ENCODE data around the gene LCT. TPM values are rescaled to one million over a fixed set of nuclear protein-coding genes. Genes with fewer than 3 reads are reported as not detected.
"Not testable (repeated sequence)": the region's sequence is repeated elsewhere in the genome, so short reads cannot be mapped to it uniquely, and the experiment has no call there.

LCT gene
- polyA plus RNA-seq, 1 experiment, result not detected

DNA sequence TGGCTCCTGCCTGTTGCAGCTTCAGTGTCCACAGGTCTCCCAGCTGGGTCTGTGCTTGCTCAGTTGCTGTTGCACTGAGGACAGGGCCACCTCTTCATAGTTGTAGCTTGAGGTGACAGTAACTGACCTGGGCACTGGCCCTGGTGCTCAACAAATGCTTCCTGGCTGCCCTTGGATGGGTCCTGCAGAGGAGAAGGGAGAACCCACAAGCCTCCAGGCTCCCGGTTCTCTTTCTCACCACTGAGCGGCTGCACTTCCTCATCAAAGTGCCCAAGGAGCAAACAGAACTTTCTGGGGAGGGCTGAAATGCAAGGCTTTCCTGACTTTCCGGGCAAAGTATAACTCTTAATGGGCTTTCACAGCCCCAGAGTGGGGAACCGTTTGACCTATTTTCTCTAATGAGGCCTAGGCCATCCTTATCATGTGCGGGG lies 38.7 kb downstream of the LCT start:
- ChIA-PET POLR2A (no interaction called here), CTCF (interaction anchor here (0.5 to 3.6 kb wide), 30 partner anchors 8 to 809 kb away, joined by 3 to 72 read pairs (median 8); partner anchors contain the start of gene LCT)
- Histone ChIP-seq H3K27ac (ENCODE audit: low read depth, low read length) (no peak overlapping the region), H3K27me3 (ENCODE audit: control insufficient read depth, insufficient read depth, low read length) (no peaks in the 10 kb centered on the region), H3K4me3 (ENCODE audit: low read depth, low read length) (no peak overlapping the region), H3K9me3 (ENCODE audit: control insufficient read depth, insufficient read depth, low read length) (peaks cover 12% of the 10 kb centered on the region)
- TF ChIP-seq, protein P1, sequence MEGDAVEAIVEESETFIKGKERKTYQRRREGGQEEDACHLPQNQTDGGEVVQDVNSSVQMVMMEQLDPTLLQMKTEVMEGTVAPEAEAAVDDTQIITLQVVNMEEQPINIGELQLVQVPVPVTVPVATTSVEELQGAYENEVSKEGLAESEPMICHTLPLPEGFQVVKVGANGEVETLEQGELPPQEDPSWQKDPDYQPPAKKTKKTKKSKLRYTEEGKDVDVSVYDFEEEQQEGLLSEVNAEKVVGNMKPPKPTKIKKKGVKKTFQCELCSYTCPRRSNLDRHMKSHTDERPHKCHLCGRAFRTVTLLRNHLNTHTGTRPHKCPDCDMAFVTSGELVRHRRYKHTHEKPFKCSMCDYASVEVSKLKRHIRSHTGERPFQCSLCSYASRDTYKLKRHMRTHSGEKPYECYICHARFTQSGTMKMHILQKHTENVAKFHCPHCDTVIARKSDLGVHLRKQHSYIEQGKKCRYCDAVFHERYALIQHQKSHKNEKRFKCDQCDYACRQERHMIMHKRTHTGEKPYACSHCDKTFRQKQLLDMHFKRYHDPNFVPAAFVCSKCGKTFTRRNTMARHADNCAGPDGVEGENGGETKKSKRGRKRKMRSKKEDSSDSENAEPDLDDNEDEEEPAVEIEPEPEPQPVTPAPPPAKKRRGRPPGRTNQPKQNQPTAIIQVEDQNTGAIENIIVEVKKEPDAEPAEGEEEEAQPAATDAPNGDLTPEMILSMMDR (IDR thresholded peaks at IDR 0.05; ENCODE audit: low read depth, low read length), result no peak
- DNase-seq (ENCODE audit: low read depth, low spot score), result no peak

DNA sequence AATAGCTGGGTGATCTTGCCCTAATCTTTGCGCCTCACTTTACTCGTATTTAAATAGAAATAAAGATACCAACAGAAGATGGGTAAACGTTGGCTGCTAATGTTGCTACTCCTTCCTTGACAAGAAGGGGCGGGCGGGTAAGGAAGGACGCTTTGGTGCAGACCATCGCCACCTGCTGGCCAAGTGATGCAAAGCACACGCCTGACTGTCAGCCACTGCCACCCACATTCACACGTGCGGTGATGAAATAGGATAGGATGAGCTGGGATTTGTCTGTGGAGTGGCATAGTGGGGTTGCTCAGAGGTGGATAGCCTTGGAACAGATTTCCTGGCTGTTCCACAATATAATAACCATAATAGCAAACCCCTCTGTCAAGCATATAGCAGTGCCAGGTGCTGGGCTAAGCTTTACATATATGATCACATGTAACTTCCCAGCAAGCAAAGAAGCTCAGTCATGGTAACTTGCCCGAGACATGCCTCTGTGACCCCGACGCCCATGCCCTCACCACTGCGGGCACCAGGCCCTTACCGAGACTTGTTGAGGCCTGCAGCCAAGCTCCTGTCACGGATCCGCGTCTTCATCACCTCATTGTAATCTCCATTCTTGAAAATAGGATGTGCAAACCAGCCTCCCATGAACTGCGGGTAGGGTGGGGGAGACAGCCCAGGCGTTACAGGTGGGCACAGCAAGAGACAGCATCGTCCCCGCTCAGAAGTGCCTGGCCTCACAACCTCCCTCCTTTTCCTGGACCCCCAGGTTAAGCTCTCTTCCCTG lies 39.3 kb downstream of the LCT start:
- H3K4me3 ChIP-seq (ENCODE audit: low read depth, low read length), result no peak overlapping the region
- TF ChIP-seq, protein P1 (IDR thresholded peaks at IDR 0.05; ENCODE audit: low read depth, low read length), result peak; percentile 94
- CTCF ChIA-PET, result interaction anchor here (0.6 to 3.6 kb wide), 40 partner anchors 9 to 821 kb away, joined by 3 to 72 read pairs (median 5); partner anchors contain the start of genes LCT and MCM6
- H3K9me3 ChIP-seq (ENCODE audit: control insufficient read depth, insufficient read depth, low read length), result peaks cover 13% of the 10 kb centered on the region
- DNase-seq (ENCODE audit: low read depth, low spot score), result peak; percentile 61
- H3K27me3 ChIP-seq (ENCODE audit: control insufficient read depth, insufficient read depth, low read length), result no peaks in the 10 kb centered on the region
- POLR2A ChIA-PET, result interaction anchor here (1.9 kb wide), 1 partner anchor 11 kb away, joined by 6 read pairs; no protein-coding TSS in a partner anchor
- no peak overlapping the region for H3K27ac ChIP-seq (ENCODE audit: low read depth, low read length)

DNA sequence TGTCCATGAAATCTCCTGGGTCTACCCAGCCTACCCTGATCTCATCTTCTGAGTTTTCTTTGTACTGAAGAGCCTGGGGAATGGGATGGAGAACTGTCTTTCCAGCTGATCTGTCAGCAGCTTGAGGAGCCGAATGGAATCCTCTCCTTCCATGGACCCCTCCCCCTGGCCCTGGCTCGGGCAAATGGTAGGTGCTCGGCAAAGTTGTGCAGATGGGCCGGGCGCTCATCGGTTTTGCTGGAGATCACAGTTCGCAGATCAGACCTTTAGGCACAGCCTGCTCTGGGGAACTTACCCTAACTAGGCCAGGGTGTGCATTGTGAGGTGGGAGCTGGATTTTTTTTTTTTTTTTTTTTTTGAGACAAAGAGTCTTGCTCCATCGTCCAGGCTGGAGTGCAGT lies 40.4 kb downstream of the LCT start:
- CTCF ChIA-PET, result interaction anchor here (1.1 to 3.6 kb wide), 16 partner anchors 9 to 807 kb away, joined by 4 to 72 read pairs (median 12); no protein-coding TSS in a partner anchor

GRCh38 chr2:135795641-135796040 lies 41.3 kb downstream of the LCT start:
- peaks cover 16% of the 10 kb centered on the region for H3K9me3 ChIP-seq (ENCODE audit: control insufficient read depth, insufficient read depth, low read length)
- POLR2A ChIA-PET; DNase-seq (ENCODE audit: low read depth, low spot score); H3K27ac ChIP-seq (ENCODE audit: low read depth, low read length); H3K4me3 ChIP-seq (ENCODE audit: low read depth, low read length); H3K27me3 ChIP-seq (ENCODE audit: control insufficient read depth, insufficient read depth, low read length): not testable (repeated sequence)
- CTCF ChIA-PET, result interaction anchor here (0.8 kb wide), 2 partner anchors 9 to 11 kb away, joined by 3 read pairs; no protein-coding TSS in a partner anchor
- TF ChIP-seq, protein P1 (IDR thresholded peaks at IDR 0.05; ENCODE audit: low read depth, low read length), result 0 out of 2 replicates have a peak, but pooled peaks have one; percentile 1

More for the DNA sequence above, 40.4 kb downstream of the LCT start:
- Histone ChIP-seq H3K27ac (ENCODE audit: low read depth, low read length) (no peak overlapping the region), H3K27me3 (ENCODE audit: control insufficient read depth, insufficient read depth, low read length) (no peaks in the 10 kb centered on the region), H3K4me3 (ENCODE audit: low read depth, low read length) (no peak overlapping the region), H3K9me3 (ENCODE audit: control insufficient read depth, insufficient read depth, low read length) (peaks cover 17% of the 10 kb centered on the region)
- POLR2A ChIA-PET, result interaction anchor here (1.9 kb wide), 1 partner anchor 10 kb away, joined by 6 read pairs; no protein-coding TSS in a partner anchor
- DNase-seq (ENCODE audit: low read depth, low spot score), result no peak
- TF ChIP-seq, protein P1 (IDR thresholded peaks at IDR 0.05; ENCODE audit: low read depth, low read length), result no peak

All from AG04450 (cell line).